ENCODE measurements around the gene TSPAN17.

TSPAN17 gene

GRCh38 chr5:176662371-176663333 lies 15.4 kb downstream of the TSPAN17 start:
- H3K4me3 ChIP-seq (ENCODE audit: low read depth in 1 of 2, low read length in 1 of 2), result no peak overlapping the region
- TF ChIP-seq, protein P1, sequence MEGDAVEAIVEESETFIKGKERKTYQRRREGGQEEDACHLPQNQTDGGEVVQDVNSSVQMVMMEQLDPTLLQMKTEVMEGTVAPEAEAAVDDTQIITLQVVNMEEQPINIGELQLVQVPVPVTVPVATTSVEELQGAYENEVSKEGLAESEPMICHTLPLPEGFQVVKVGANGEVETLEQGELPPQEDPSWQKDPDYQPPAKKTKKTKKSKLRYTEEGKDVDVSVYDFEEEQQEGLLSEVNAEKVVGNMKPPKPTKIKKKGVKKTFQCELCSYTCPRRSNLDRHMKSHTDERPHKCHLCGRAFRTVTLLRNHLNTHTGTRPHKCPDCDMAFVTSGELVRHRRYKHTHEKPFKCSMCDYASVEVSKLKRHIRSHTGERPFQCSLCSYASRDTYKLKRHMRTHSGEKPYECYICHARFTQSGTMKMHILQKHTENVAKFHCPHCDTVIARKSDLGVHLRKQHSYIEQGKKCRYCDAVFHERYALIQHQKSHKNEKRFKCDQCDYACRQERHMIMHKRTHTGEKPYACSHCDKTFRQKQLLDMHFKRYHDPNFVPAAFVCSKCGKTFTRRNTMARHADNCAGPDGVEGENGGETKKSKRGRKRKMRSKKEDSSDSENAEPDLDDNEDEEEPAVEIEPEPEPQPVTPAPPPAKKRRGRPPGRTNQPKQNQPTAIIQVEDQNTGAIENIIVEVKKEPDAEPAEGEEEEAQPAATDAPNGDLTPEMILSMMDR (IDR thresholded peaks at IDR 0.05), result no peak
- H3K4me1 ChIP-seq (ENCODE audit: control insufficient read depth in 1 of 2, insufficient read depth in 1 of 2, low read depth in 1 of 2, low read length in 1 of 2), result peaks cover 4 to 14% of the 10 kb centered on the region in 2 experiments
- no peaks in the 10 kb centered on the region for H3K36me3 ChIP-seq
- no peak overlapping the region for H3K27ac ChIP-seq
- no peaks in the 10 kb centered on the region for H3K9me3 ChIP-seq
- peaks cover 55% of the 10 kb centered on the region for H3K27me3 ChIP-seq

DNA sequence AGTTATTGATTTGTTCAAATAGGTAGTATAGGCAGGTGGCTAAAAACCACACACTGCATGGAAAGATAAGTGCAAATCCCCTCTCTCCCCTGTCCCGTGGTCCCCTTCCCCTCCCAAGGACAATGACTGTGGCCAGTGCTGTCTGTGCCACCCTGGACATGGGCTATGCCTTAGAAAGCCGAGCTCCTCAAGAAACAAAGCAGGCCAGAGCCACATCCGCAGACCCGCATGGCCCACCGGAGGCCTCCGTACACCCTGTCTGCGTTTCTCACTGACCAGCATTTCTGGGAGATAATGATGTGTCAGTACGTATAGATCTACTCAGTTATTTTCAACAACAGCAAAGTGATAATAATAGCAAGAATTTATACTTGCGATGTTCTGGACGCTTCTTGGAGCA lies 16.3 kb downstream of the TSPAN17 start:
- H3K27me3 ChIP-seq, result peaks cover 64% of the 10 kb centered on the region
- H3K4me1 ChIP-seq (ENCODE audit: control insufficient read depth in 1 of 2, insufficient read depth in 1 of 2, low read depth in 1 of 2, low read length in 1 of 2), result peaks cover 4 to 9% of the 10 kb centered on the region in 2 experiments
- no peaks in the 10 kb centered on the region for H3K36me3 ChIP-seq
- H3K27ac ChIP-seq, result no peak overlapping the region
- no peak overlapping the region for H3K4me3 ChIP-seq (ENCODE audit: low read depth in 1 of 2, low read length in 1 of 2)
- TF ChIP-seq, protein P1 (IDR thresholded peaks at IDR 0.05), result no peak
- H3K9me3 ChIP-seq, result no peaks in the 10 kb centered on the region

DNA sequence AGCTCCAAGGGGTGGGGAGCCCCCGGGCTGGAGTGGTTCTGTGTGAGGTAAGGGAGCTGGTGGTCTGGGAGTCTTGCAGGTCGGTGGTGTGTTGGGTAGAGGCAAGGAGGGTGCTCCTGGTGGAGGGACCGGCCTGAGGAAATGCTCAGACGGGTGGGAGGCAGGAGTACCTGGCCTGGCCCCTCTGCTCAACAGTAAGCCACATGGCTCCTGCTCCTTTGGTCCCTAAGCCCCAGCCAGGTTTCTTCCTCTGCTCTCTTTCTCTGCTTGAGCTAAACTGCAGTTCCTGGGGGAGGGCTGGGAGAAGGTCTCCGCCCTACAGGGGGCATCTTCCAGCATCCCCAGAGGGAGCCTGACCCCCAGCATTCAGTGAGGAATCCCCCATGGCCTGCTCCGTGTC lies 17.2 kb downstream of the TSPAN17 start:
- TF ChIP-seq, protein P1 (IDR thresholded peaks at IDR 0.05), result no peak
- H3K9me3 ChIP-seq, result no peaks in the 10 kb centered on the region
- no peak overlapping the region for H3K4me3 ChIP-seq (ENCODE audit: low read depth in 1 of 2, low read length in 1 of 2)
- H3K27me3 ChIP-seq, result peaks cover 73% of the 10 kb centered on the region
- no peak overlapping the region for H3K27ac ChIP-seq
- H3K4me1 ChIP-seq (ENCODE audit: control insufficient read depth in 1 of 2, insufficient read depth in 1 of 2, low read depth in 1 of 2, low read length in 1 of 2), result peaks cover 0 to 3% of the 10 kb centered on the region in 2 experiments
- no peaks in the 10 kb centered on the region for H3K36me3 ChIP-seq

DNA sequence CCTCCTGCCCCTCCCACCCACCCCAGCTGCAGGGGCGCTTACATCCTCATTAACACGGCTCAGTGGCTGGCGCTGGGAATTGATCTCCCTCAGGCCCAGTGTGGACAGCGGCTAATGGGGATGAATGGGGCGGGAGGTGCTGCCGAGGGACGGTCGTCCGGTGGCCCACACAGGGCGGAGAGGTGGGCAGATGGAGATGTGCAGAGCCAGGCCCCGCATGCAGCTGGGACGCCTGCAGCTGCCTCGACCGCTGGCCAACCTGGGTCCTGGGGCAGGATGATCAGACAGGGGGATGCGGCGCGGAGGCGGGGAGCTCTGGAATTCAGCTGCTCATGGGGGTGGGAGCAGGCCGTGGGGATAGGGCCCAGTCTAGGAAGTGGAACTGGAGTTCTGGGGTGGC lies 17.6 kb downstream of the TSPAN17 start:
- Histone ChIP-seq H3K9me3 (no peaks in the 10 kb centered on the region), H3K4me3 (ENCODE audit: low read depth in 1 of 2, low read length in 1 of 2) (no peak overlapping the region), H3K4me1 (ENCODE audit: control insufficient read depth in 1 of 2, insufficient read depth in 1 of 2, low read depth in 1 of 2, low read length in 1 of 2) (peaks cover 0 to 3% of the 10 kb centered on the region in 2 experiments), H3K27me3 (peaks cover 77% of the 10 kb centered on the region), H3K27ac (no peak overlapping the region), H3K36me3 (no peaks in the 10 kb centered on the region)
- TF ChIP-seq, protein P1 (IDR thresholded peaks at IDR 0.05), result no peak

GRCh38 chr5:176665517-176665916 lies 18.2 kb downstream of the TSPAN17 start:
- H3K4me1 ChIP-seq (ENCODE audit: control insufficient read depth in 1 of 2, insufficient read depth in 1 of 2, low read depth in 1 of 2, low read length in 1 of 2), result peaks cover 0 to 3% of the 10 kb centered on the region in 2 experiments
- H3K9me3 ChIP-seq, result no peaks in the 10 kb centered on the region
- H3K36me3 ChIP-seq, result no peaks in the 10 kb centered on the region
- TF ChIP-seq, protein P1 (IDR thresholded peaks at IDR 0.05), result no peak
- peaks cover 83% of the 10 kb centered on the region for H3K27me3 ChIP-seq
- no peak overlapping the region for H3K4me3 ChIP-seq (ENCODE audit: low read depth in 1 of 2, low read length in 1 of 2)
- no peak overlapping the region for H3K27ac ChIP-seq

All from neutrophil (primary cell).